Large intestine (tissue), 3 donors: ENCODE data around the gene LMOD1. TPM values are rescaled to one million over a fixed set of nuclear protein-coding genes. Genes with fewer than 3 reads are reported as not detected.
A peak's percentile ranks its signal among the peaks of the same experiment; 100 is the strongest.
"Not testable (repeated sequence)": the region's sequence is repeated elsewhere in the genome, so short reads cannot be mapped to it uniquely, and the experiment has no call there.

Experiments used
- DNase-seq, 2 donors: peaks; one replicate each; pipeline versions ENCODE4 v3.0.0 to v3.0.0-alpha.2; 2013
- H3K27ac ChIP-seq: one replicate; pipeline ENCODE4 v1.5.1; 2013; ENCODE audit warnings: low read length
- H3K27me3 ChIP-seq: 2 replicates; pipeline ENCODE4 v1.6.1; 2013; ENCODE audit warnings: low read length; ENCODE audit not compliant: control insufficient read depth, insufficient read depth
- H3K36me3 ChIP-seq: 2 replicates; pipeline ENCODE4 v1.6.1; 2013; ENCODE audit warnings: low read length; ENCODE audit not compliant: control insufficient read depth, insufficient read depth
- H3K4me1 ChIP-seq: one replicate; pipeline ENCODE4 v1.6.1; 2013; ENCODE audit warnings: low read length; ENCODE audit not compliant: control insufficient read depth, insufficient read depth
- H3K4me3 ChIP-seq: one replicate; pipeline ENCODE4 v1.5.1; 2013; ENCODE audit warnings: low read length
- H3K9me3 ChIP-seq: one replicate; pipeline ENCODE4 v1.6.1; 2013; ENCODE audit warnings: mild to moderate bottlenecking, low read depth, low read length, moderate library complexity; ENCODE audit not compliant: control insufficient read depth
- WGBS: methylation state at CpG from one replicate; pipeline ENCODE4 v1.1.5; 2013; ENCODE audit warnings: low lambda C conversion rate; ENCODE audit not compliant: insufficient coverage; 5-methylcytosine and 5-hydroxymethylcytosine counted together
- polyA plus RNA-seq: library from polyadenylated mRNA; unstranded; fragments of 120-200 nt; gene quantifications from one replicate; pipeline ENCODE4 v1.2.1, GENCODE V29; 2013

The LMOD1 gene
- polyA plus RNA-seq, 1 donor: 17.3 TPM

GRCh38 chr1:201970334-201971159 is 24.2 kb upstream of the LMOD1 start:
- H3K4me3 ChIP-seq: no peak overlapping the region
- WGBS: 88% methylated on average over 3 of the region's 9 CpGs

GRCh38 chr1:201968202-201968925 is 22.0 kb upstream of the LMOD1 start:
- Histone ChIP-seq H3K27ac (no peak overlapping the region), H3K4me3 (no peak overlapping the region), H3K36me3 (peaks cover 51% of the 10 kb centered on the region), H3K27me3 (no peaks in the 10 kb centered on the region), H3K9me3 (no peaks in the 10 kb centered on the region), H3K4me1 (no peaks in the 10 kb centered on the region)
- DNase-seq: no peak
- 82% methylated on average over 2 of the region's 16 CpGs for WGBS

More at GRCh38 chr1:201970334-201971159, 24.2 kb upstream of the LMOD1 start:
- DNase-seq: no peak
- Histone ChIP-seq H3K27ac (no peak overlapping the region), H3K4me1 (no peaks in the 10 kb centered on the region), H3K9me3 (no peaks in the 10 kb centered on the region), H3K27me3 (no peaks in the 10 kb centered on the region), H3K36me3 (peaks cover 34% of the 10 kb centered on the region)

GRCh38 chr1:201966171-201966570 is 19.8 kb upstream of the LMOD1 start:
- H3K36me3 ChIP-seq: peaks cover 66% of the 10 kb centered on the region
- no peaks in the 10 kb centered on the region for H3K27me3 ChIP-seq
- no peaks in the 10 kb centered on the region for H3K4me1 ChIP-seq
- no peak for DNase-seq
- H3K9me3 ChIP-seq: no peaks in the 10 kb centered on the region
- no CpG with 5 or more reads among the region's 5 CpGs for WGBS
- no peak overlapping the region for H3K4me3 ChIP-seq
- no peak overlapping the region for H3K27ac ChIP-seq

- no peaks in the 10 kb centered on the region for H3K27me3 ChIP-seq
- no peak for DNase-seq
- H3K27ac ChIP-seq: no peak overlapping the region
- WGBS: no CpG with 5 or more reads among the region's 1 CpG
- H3K9me3 ChIP-seq: no peaks in the 10 kb centered on the region
- no peak overlapping the region for H3K4me3 ChIP-seq
- peaks cover 65% of the 10 kb centered on the region for H3K36me3 ChIP-seq
- H3K4me1 ChIP-seq: no peaks in the 10 kb centered on the region
These were observed 17.9 kb upstream of the LMOD1 start for GRCh38 chr1:201964261-201964660.

- not testable (repeated sequence) for H3K27me3 ChIP-seq, H3K4me3 ChIP-seq, H3K9me3 ChIP-seq, H3K4me1 ChIP-seq, DNase-seq, H3K27ac ChIP-seq
- no CpG with 5 or more reads among the region's 10 CpGs for WGBS
- H3K36me3 ChIP-seq: peaks cover 70% of the 10 kb centered on the region
These were observed 16.0 kb upstream of the LMOD1 start for GRCh38 chr1:201962382-201962781.

- Histone ChIP-seq H3K27ac (no peak overlapping the region), H3K36me3 (peaks cover 48% of the 10 kb centered on the region), H3K4me3 (no peak overlapping the region), H3K9me3 (no peaks in the 10 kb centered on the region), H3K27me3 (no peaks in the 10 kb centered on the region), H3K4me1 (peaks cover 6% of the 10 kb centered on the region)
- DNase-seq: no peak
- 100% methylated on average over 1 of the region's 5 CpGs for WGBS
These were observed 12.0 kb upstream of the LMOD1 start for GRCh38 chr1:201958348-201958747.

GRCh38 chr1:201955729-201956143 is 9.4 kb upstream of the LMOD1 start:
- Histone ChIP-seq H3K27ac (peak overlapping the region; percentile 54), H3K9me3 (no peaks in the 10 kb centered on the region), H3K4me1 (peaks cover 6% of the 10 kb centered on the region), H3K36me3 (peaks cover 28% of the 10 kb centered on the region), H3K4me3 (peak overlapping the region; percentile 83), H3K27me3 (no peaks in the 10 kb centered on the region)
- 0% methylated on average over 1 of the region's 17 CpGs for WGBS
- no peak for DNase-seq

GRCh38 chr1:201955009-201955728 is 8.8 kb upstream of the LMOD1 start, which contains the start of gene TIMM17A:
Gene TIMM17A, plus strand, starts transcription at chr1:201955503. Its CDS starts 24 bp downstream, at chr1:201955527.
- Histone ChIP-seq H3K27me3 (peaks cover 2% of the 10 kb centered on the region), H3K9me3 (no peaks in the 10 kb centered on the region), H3K27ac (peak within 1 kb of the TSS; percentile 83), H3K4me3 (peak within 1 kb of the TSS; percentile 83), H3K36me3 (peaks cover 24% of the 10 kb centered on the region), H3K4me1 (peaks cover 6% of the 10 kb centered on the region)
- DNase-seq: peak; percentile 96 to 97
- WGBS: 0% methylated on average over 5 of the region's 43 CpGs

GRCh38 chr1:201954263-201955008 is 8.1 kb upstream of the LMOD1 start:
- Histone ChIP-seq H3K4me3 (peak overlapping the region; percentile 83), H3K9me3 (no peaks in the 10 kb centered on the region), H3K27ac (peak overlapping the region; percentile 83), H3K27me3 (peaks cover 8% of the 10 kb centered on the region), H3K36me3 (peaks cover 17% of the 10 kb centered on the region), H3K4me1 (peaks cover 6% of the 10 kb centered on the region)
- no peak for DNase-seq
- 85% methylated on average over 5 of the region's 24 CpGs for WGBS

- Histone ChIP-seq H3K27me3 (peaks cover 51% of the 10 kb centered on the region), H3K27ac (no peak overlapping the region), H3K4me1 (peaks cover 7% of the 10 kb centered on the region), H3K36me3 (no peaks in the 10 kb centered on the region), H3K4me3 (no peak overlapping the region), H3K9me3 (no peaks in the 10 kb centered on the region)
- no peak for DNase-seq
These were observed 3.1 kb upstream of the LMOD1 start for GRCh38 chr1:201949491-201949890.
